ENCODE data around the gene SLC12A3. TPM values are rescaled to one million over a fixed set of nuclear protein-coding genes. Genes with fewer than 3 reads are reported as not detected.

The SLC12A3 gene
- total RNA-seq, 1 experiment from 2014 or later, result not detected

GRCh38 chr16:56856876-56857447, 8.0 kb upstream of the SLC12A3 start (continued):
- TF ChIP-seq ZNF532 (CRISPR knock-in tag; IDR thresholded peaks at IDR 0.05; ENCODE audit: borderline replicate concordance) (no peak), SMAD4 (CRISPR knock-in tag; IDR thresholded peaks at IDR 0.05) (no peak), ZBTB43 (CRISPR knock-in tag; IDR thresholded peaks at IDR 0.05) (no peak), ZNF219 (CRISPR knock-in tag; IDR thresholded peaks at IDR 0.05; ENCODE audit: borderline replicate concordance) (no peak)

GRCh38 chr16:56858374-56858773, 6.6 kb upstream of the SLC12A3 start:
- Mint-ChIP-seq H3K9me3 (no peaks in the 10 kb centered on the region), H3K36me3 (no peaks in the 10 kb centered on the region), H3K4me3 (no peak overlapping the region), H3K27ac (no peak overlapping the region), H3K4me1 (peaks cover 6% of the 10 kb centered on the region), H3K27me3 (ENCODE audit: low read depth) (no peaks in the 10 kb centered on the region)
- POLR2A ChIA-PET, result no interaction called here
- DNase-seq (ENCODE audit: low spot score) (no peak), ATAC-seq (no peak)
- CTCF ChIA-PET, result interaction anchor here (1.5 to 1.7 kb wide), 2 partner anchors 10 to 65 kb away, joined by 4 to 5 read pairs; no protein-coding TSS in a partner anchor
- TF ChIP-seq SMAD4 (CRISPR knock-in tag; IDR thresholded peaks at IDR 0.05) (no peak), SMAD3 (CRISPR knock-in tag; IDR thresholded peaks at IDR 0.05; ENCODE audit: borderline replicate concordance) (no peak), NR3C1 (CRISPR knock-in tag; conservative IDR thresholded peaks at IDR 0.05; ENCODE audit: low read depth) (no peak)

GRCh38 chr16:56859636-56860035, 5.4 kb upstream of the SLC12A3 start:
- Mint-ChIP-seq H3K4me1 (peaks cover 6% of the 10 kb centered on the region), H3K4me3 (no peak overlapping the region), H3K9me3 (no peaks in the 10 kb centered on the region), H3K27me3 (ENCODE audit: low read depth) (no peaks in the 10 kb centered on the region), H3K36me3 (no peaks in the 10 kb centered on the region), H3K27ac (no peak overlapping the region)
- POLR2A ChIA-PET, result interaction anchor here (0.7 kb wide), 1 partner anchor 67 kb away, joined by 7 read pairs; no protein-coding TSS in a partner anchor
- DNase-seq (ENCODE audit: low spot score) (no peak), ATAC-seq (no peak)
- CTCF ChIA-PET, result interaction anchor here (0.6 to 1.5 kb wide), 4 partner anchors 8 to 328 kb away, joined by 3 to 4 read pairs (median 3); no protein-coding TSS in a partner anchor
- no peak for TF ChIP-seq JUN (CRISPR knock-in tag; IDR thresholded peaks at IDR 0.05)
- TF ChIP-seq CDX4 (CRISPR knock-in tag; IDR thresholded peaks at IDR 0.05; ENCODE audit: borderline replicate concordance), result no peak
- no peak for TF ChIP-seq ZNF512 (CRISPR knock-in tag; IDR thresholded peaks at IDR 0.05; ENCODE audit: borderline replicate concordance)
- TF ChIP-seq PREB (CRISPR knock-in tag; IDR thresholded peaks at IDR 0.05; ENCODE audit: borderline replicate concordance), result no peak
- TF ChIP-seq ZNF671 (CRISPR knock-in tag; IDR thresholded peaks at IDR 0.05), result no peak
- no peak for TF ChIP-seq GTF2I (CRISPR knock-in tag; conservative IDR thresholded peaks at IDR 0.05)
- no peak for TF ChIP-seq E2F5 (CRISPR knock-in tag; IDR thresholded peaks at IDR 0.05)
- TF ChIP-seq AR (CRISPR knock-in tag; IDR thresholded peaks at IDR 0.05), result no peak
- no peak for TF ChIP-seq JAZF1 (CRISPR knock-in tag; IDR thresholded peaks at IDR 0.05)
- TF ChIP-seq ZNF263 (CRISPR knock-in tag; IDR thresholded peaks at IDR 0.05; ENCODE audit: low read depth), result no peak
- TF ChIP-seq TCF7 (CRISPR knock-in tag; IDR thresholded peaks at IDR 0.05; ENCODE audit: low read depth), result no peak

Data from WTC11 (cell line).